Activated CD4-positive, alpha-beta T cell treated with anti-CD3 and anti-CD28 coated beads, Interleukin-2, amount 10 ng/mL, durations not matched to agents 7 days and 5 days (primary cell): Measurements from ENCODE around the gene VPS35L. TPM values are rescaled to one million over a fixed set of nuclear protein-coding genes. Genes with fewer than 3 reads are reported as not detected.
"Not testable (repeated sequence)": the region's sequence is repeated elsewhere in the genome, so short reads cannot be mapped to it uniquely, and the experiment has no call there.

Source experiments
- CTCF ChIA-PET: fragments of 350-600 bp; sonication (Branson Sonifier 250); formaldehyde crosslinking; loops from one replicate; lab custom pipeline; 2021; ENCODE audit warnings: antibody characterized with exemption; lab: Charles Lee
- POLR2A ChIA-PET: fragments of 350-600 bp; sonication (Branson Sonifier 250); formaldehyde crosslinking; loops from one replicate; lab custom pipeline; 2021; ENCODE audit warnings: antibody characterized with exemption; lab: Charles Lee
- DNase-seq: peaks from one replicate; pipeline ENCODE4 v3.0.0-alpha.2; 2020
- H3K27ac Mint-ChIP-seq: one replicate; pipeline ENCODE4 v1.8.0; 2021; ENCODE audit warnings: mild to moderate bottlenecking, moderate library complexity, mixed read lengths
- H3K27me3 Mint-ChIP-seq: one replicate; pipeline ENCODE4 v1.8.0; 2021; ENCODE audit warnings: mixed read lengths
- H3K36me3 Mint-ChIP-seq: one replicate; pipeline ENCODE4 v1.8.0; 2021; ENCODE audit warnings: low read depth, mixed read lengths
- H3K4me1 Mint-ChIP-seq: one replicate; pipeline ENCODE4 v1.8.0; 2021; ENCODE audit warnings: mixed read lengths
- H3K4me3 Mint-ChIP-seq: one replicate; pipeline ENCODE4 v1.8.0; 2021; ENCODE audit warnings: mild to moderate bottlenecking, moderate library complexity, mixed read lengths
- H3K9me3 Mint-ChIP-seq: one replicate; pipeline ENCODE4 v1.8.0; 2021; ENCODE audit warnings: mixed read lengths
- total RNA-seq, 2 experiments: library from RNA; stranded (reverse); gene quantifications; one replicate each; pipeline ENCODE4 v1.2.3, GENCODE V29; 2021

The VPS35L gene
- total RNA-seq, 2 experiments from 2014 or later, result 59.3 to 59.6 TPM

DNA sequence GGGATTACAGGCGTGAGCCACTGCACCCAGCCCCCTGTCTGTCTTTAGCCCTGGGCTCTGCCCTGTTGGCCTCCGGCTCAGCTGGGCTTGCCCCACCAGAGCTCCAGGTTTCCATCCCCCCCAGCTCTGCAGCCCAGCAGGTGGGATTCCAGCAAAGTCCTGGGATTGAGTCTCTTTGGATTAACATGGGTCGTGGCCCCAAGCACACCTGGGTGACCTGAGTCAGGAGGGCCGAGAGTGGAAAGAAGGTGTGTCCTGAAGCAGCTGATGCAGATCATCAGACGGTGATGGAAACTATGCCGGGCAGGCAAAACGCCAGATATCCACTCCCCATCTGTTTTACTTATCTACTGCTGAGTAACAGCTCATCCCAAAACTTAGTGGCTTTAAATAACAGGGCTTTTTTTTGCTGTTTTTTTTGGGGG is 90.1 kb downstream of the VPS35L start:
- H3K4me1 Mint-ChIP-seq, result peaks cover 2% of the 10 kb centered on the region
- CTCF ChIA-PET, result no interaction called here
- no peak overlapping the region for H3K27ac Mint-ChIP-seq
- POLR2A ChIA-PET, result no interaction called here
- no peaks in the 10 kb centered on the region for H3K9me3 Mint-ChIP-seq
- no peak for DNase-seq
- H3K4me3 Mint-ChIP-seq, result no peak overlapping the region
- H3K36me3 Mint-ChIP-seq, result peaks cover 4% of the 10 kb centered on the region
- H3K27me3 Mint-ChIP-seq, result no peaks in the 10 kb centered on the region

DNA sequence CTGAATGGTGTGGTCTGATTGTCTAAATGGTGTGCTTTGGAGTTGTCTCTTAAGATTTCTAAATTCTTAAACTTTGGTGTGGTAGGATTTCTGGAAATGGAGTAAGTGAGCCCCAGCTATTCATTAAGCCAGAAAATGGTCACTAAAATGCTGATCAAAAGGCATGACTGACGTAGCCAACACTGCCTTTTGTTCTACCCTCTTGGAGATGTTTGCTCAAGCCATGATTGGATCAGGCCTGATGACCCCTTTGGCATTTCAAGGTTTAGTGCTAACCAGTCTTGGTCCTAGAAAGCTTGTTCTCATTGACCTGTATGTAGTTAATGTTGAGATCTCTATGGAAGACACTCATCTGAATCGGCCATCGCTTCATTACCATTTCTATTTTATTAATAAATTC is 94.5 kb downstream of the VPS35L start:
- H3K9me3 Mint-ChIP-seq, result no peaks in the 10 kb centered on the region
- H3K36me3 Mint-ChIP-seq, result peaks cover 15% of the 10 kb centered on the region
- H3K27ac Mint-ChIP-seq, result no peak overlapping the region
- H3K4me1 Mint-ChIP-seq, result no peaks in the 10 kb centered on the region
- no peak for DNase-seq
- CTCF ChIA-PET, result no interaction called here
- POLR2A ChIA-PET, result no interaction called here
- H3K27me3 Mint-ChIP-seq, result no peaks in the 10 kb centered on the region
- H3K4me3 Mint-ChIP-seq, result no peak overlapping the region

DNA sequence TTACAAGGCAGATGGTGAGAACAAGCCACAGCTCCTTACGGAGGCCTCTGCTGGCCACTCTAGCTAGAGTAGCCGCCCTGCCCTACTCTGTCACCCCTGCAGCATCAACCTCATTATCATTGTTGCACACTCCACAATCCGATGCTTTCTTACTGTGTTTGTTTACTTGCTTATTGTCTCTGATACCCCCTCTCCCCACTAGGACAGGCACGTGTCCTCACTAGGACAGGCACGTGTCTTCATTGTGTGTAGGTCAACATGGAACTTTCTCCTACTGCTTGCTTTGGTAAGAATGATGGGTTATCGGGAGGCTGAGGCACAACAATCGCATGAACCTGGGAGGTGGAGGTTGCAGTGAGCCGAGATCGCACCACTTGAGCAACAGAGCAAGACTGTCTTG is 98.6 kb downstream of the VPS35L start:
- Mint-ChIP-seq H3K9me3 (no peaks in the 10 kb centered on the region), H3K4me1 (no peaks in the 10 kb centered on the region), H3K27ac (no peak overlapping the region), H3K36me3 (peaks cover 21% of the 10 kb centered on the region), H3K4me3 (no peak overlapping the region), H3K27me3 (no peaks in the 10 kb centered on the region)
- CTCF ChIA-PET, result no interaction called here
- no peak for DNase-seq
- POLR2A ChIA-PET, result no interaction called here

DNA sequence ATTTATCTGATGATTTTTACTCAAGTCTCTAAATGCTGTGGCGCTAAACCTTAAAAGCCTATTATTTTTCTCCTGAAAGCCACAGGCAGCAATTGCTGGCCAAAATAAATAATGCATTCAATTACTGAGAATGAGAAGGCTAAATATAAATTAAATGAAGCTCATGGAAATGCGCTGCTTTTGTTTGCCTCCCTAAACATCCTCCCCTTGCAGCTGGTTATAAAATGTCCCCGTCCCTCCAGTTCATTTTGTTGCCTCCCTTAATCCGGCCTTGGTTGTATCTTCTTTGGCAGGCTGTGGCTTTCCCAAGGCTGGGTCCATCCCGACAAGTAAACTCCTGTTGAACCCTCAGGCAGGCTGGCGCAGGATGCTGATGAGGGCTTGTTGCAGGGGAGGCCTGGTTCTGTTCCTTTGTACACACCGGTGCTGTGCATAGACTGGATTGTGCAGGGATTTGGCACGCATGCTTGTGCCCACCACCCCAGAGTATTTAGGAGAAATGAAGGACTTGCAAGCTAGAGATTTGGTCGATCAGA is 99.8 kb downstream of the VPS35L start:
- no peaks in the 10 kb centered on the region for H3K27me3 Mint-ChIP-seq
- CTCF ChIA-PET, result no interaction called here
- DNase-seq, result no peak
- H3K36me3 Mint-ChIP-seq, result peaks cover 21% of the 10 kb centered on the region
- no peaks in the 10 kb centered on the region for H3K9me3 Mint-ChIP-seq
- no peak overlapping the region for H3K27ac Mint-ChIP-seq
- no peak overlapping the region for H3K4me3 Mint-ChIP-seq
- POLR2A ChIA-PET, result no interaction called here
- no peaks in the 10 kb centered on the region for H3K4me1 Mint-ChIP-seq

DNA sequence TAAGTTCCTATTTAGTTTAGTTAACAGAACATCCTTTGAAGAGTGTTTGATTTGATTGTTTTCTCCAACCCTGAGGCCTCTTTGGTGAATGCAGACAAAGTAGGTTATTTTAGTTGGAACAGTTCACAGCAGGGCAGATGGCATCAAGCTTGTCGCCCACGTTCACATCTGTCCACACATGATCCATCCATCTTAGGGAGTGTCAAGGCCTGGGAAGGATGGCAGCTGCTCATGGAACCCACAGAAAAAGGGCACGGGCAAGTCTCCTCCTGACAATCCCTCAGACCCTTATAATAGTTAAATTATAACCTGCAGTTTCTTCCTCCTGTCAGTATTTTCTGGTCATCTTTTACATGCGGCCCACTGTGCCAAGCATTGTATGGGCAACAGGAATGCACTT is 102.3 kb downstream of the VPS35L start:
- H3K27me3 Mint-ChIP-seq, result no peaks in the 10 kb centered on the region

DNA sequence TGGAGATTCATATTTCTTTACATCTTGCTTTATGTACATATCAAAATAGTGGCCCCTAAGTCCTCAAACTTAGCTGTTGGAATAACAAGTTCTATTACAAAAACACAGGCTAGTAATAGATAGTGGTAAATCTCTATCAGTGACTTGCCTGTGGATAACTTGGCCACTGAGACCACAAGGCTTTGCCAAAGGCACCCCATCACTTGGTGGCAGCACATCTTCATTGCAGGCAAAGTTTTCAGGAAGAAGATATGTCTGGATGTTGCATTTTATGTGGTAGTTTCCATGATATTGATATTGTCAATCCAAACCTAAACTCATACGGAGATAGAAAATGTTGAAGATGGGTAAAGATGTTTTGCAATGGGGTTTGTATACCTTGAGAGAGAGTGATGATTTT is 104.1 kb downstream of the VPS35L start:
- CTCF ChIA-PET, result no interaction called here

More for the DNA sequence above, 102.3 kb downstream of the VPS35L start:
- peaks cover 29% of the 10 kb centered on the region for H3K36me3 Mint-ChIP-seq
- no peaks in the 10 kb centered on the region for H3K4me1 Mint-ChIP-seq
- ChIA-PET POLR2A (no interaction called here), CTCF (no interaction called here)
- peaks cover 2% of the 10 kb centered on the region for H3K9me3 Mint-ChIP-seq
- DNase-seq, result no peak
- no peak overlapping the region for H3K4me3 Mint-ChIP-seq
- no peak overlapping the region for H3K27ac Mint-ChIP-seq

DNA sequence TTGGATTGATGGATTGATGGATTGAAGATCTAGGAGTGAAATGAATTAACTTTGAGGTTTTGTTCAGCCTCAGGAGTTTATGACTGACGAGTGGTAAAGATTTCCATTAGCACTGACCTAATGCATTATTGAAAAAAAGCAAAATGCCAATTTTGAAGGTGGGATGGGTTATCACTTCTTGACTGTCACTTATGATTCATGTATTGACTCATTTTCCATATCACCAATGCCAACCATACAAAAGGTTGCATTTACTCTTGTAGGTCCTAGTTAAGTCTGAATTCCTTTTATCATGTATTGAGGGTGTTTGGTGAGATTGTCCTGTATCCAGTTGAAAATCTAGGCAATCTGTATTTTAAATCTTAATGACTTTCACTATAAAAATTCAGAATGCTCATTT is 104.9 kb downstream of the VPS35L start:
- H3K36me3 Mint-ChIP-seq, result peaks cover 26% of the 10 kb centered on the region
- no peaks in the 10 kb centered on the region for H3K4me1 Mint-ChIP-seq
- no peaks in the 10 kb centered on the region for H3K27me3 Mint-ChIP-seq
- peaks cover 6% of the 10 kb centered on the region for H3K9me3 Mint-ChIP-seq
- no peak for DNase-seq
- POLR2A ChIA-PET, result no interaction called here
- CTCF ChIA-PET, result interaction anchor here (1.2 kb wide), 1 partner anchor 12 kb away, joined by 3 read pairs; no protein-coding TSS in a partner anchor
- no peak overlapping the region for H3K4me3 Mint-ChIP-seq
- no peak overlapping the region for H3K27ac Mint-ChIP-seq

More for the DNA sequence above, 104.1 kb downstream of the VPS35L start:
- POLR2A ChIA-PET, result no interaction called here
- peaks cover 2% of the 10 kb centered on the region for H3K9me3 Mint-ChIP-seq
- no peak overlapping the region for H3K27ac Mint-ChIP-seq
- H3K27me3 Mint-ChIP-seq, result no peaks in the 10 kb centered on the region
- H3K4me3 Mint-ChIP-seq, result no peak overlapping the region
- peaks cover 22% of the 10 kb centered on the region for H3K36me3 Mint-ChIP-seq
- no peak for DNase-seq
- H3K4me1 Mint-ChIP-seq, result no peaks in the 10 kb centered on the region

DNA sequence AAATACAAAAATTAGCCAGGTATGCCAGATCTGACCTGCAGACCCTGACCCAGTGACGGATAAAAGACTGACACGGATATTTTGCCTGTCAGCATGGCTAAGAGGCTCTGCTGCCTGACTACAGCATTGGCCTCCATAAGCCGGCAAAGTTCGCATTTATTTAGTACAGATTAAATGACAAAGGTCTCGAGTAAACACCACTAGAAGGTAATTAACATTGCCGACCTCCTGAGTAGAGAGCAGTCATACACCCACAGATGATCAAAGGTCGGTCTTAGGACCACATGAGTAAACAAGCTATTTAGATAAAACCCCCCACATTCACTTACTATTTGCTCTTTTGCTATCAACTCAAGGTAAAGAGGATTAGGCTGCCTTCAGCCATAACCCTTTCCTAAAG is 106.8 kb downstream of the VPS35L start:
- Mint-ChIP-seq H3K36me3 (peaks cover 23% of the 10 kb centered on the region), H3K9me3 (peaks cover 9% of the 10 kb centered on the region), H3K4me1 (no peaks in the 10 kb centered on the region), H3K4me3 (no peak overlapping the region), H3K27ac (no peak overlapping the region), H3K27me3 (no peaks in the 10 kb centered on the region)
- no peak for DNase-seq
- ChIA-PET POLR2A (no interaction called here), CTCF (no interaction called here)

DNA sequence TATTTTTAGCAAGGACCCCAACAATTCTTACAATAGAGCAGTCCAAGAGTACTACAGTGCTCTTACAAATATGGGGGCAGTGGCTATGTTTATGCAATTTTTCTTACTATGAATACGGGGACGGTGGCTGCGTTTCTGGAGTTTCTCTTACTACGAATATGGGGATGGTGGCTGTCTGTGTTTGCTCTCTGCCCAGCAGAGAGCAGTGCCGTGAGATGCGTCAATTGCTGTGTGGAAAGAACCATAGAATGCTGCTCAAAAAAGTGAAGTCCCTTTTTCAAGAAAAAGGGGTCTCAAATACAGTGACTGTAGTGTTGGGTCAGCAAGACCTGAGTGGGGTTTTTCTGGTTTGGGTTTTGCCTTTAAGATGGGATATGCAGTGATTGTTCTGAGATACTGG is 108.7 kb downstream of the VPS35L start:
- H3K27ac Mint-ChIP-seq, result no peak overlapping the region
- no peaks in the 10 kb centered on the region for H3K27me3 Mint-ChIP-seq
- H3K36me3 Mint-ChIP-seq, result peaks cover 21% of the 10 kb centered on the region
- H3K9me3 Mint-ChIP-seq, result peaks cover 9% of the 10 kb centered on the region
- no peak for DNase-seq
- H3K4me3 Mint-ChIP-seq, result no peak overlapping the region
- H3K4me1 Mint-ChIP-seq, result no peaks in the 10 kb centered on the region
- CTCF ChIA-PET, result interaction anchor here (0.6 kb wide), 1 partner anchor 97 kb away, joined by 5 read pairs; no protein-coding TSS in a partner anchor
- POLR2A ChIA-PET, result no interaction called here

DNA sequence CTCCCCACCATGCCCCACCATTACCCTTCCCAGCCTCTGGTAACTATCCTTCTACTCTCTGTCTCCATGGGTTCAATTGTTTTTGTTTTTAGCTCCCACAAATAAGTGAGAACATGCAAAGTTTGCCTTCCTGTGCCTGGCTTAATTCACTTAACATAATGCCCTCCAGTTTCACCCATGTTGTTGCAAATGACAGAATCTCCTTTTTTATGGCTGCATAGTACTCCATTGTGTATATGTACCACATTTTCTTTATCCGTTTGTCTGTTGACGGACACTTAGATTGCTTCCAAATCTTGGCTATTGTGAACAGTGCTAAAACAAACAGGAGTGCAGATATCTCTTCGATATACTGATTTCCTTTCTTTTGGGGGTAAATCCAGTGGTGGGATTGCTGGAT is 109.8 kb downstream of the VPS35L start:
- H3K4me3 Mint-ChIP-seq, H3K27ac Mint-ChIP-seq, H3K27me3 Mint-ChIP-seq, H3K9me3 Mint-ChIP-seq, POLR2A ChIA-PET, DNase-seq, H3K4me1 Mint-ChIP-seq: not testable (repeated sequence)
- CTCF ChIA-PET, result interaction anchor here (1.1 kb wide), 1 partner anchor 23 kb away, joined by 4 read pairs; no protein-coding TSS in a partner anchor
- H3K36me3 Mint-ChIP-seq, result peaks cover 22% of the 10 kb centered on the region

DNA sequence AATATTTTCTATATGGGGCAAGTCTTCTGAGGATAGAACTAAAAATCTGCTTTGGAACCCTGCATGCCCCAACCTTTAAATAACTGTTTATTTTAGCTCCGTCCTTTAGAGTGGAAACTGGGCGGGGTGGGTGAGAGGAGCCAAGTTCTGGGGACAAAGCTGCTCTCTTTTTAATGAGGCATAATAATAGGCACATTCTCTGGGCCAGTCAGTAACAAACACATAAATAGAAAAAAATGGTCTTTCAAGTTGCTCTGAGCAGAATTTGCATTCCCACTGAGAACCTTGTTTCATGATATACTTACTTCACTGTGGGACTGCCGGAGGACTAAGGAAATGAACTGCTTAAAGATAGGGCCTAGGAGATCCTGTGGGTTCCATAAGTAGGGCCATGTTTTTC is 111.0 kb downstream of the VPS35L start:
- no peak overlapping the region for H3K27ac Mint-ChIP-seq
- H3K4me1 Mint-ChIP-seq, result no peaks in the 10 kb centered on the region
- H3K4me3 Mint-ChIP-seq, result no peak overlapping the region
- H3K9me3 Mint-ChIP-seq, result peaks cover 8% of the 10 kb centered on the region
- DNase-seq, result no peak
- H3K36me3 Mint-ChIP-seq, result peaks cover 18% of the 10 kb centered on the region
- ChIA-PET POLR2A (no interaction called here), CTCF (interaction anchor here (0.6 to 1.1 kb wide), 2 partner anchors 21 to 53 kb away, joined by 3 to 4 read pairs; no protein-coding TSS in a partner anchor)
- no peaks in the 10 kb centered on the region for H3K27me3 Mint-ChIP-seq

DNA sequence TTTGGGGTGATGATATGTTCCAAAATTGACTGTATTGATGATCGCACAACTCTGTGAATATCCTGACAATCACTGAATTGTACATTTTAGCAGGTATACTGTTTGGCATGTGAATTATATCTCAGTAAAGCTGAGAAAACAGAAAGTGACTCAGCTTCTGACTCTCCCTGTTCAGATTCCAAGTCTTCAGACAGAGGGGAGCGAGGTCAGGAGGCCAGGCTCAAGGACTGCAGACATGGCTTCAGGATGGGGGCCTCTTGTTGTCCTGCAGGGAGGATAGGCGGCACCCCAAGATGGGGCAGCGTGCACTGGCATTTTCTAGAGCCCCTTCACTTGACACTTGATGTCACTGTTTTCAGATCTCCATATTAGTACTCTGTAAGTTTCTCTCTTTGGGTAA is 116.9 kb downstream of the VPS35L start:
- Mint-ChIP-seq H3K27ac (no peak overlapping the region), H3K27me3 (no peaks in the 10 kb centered on the region), H3K36me3 (peaks cover 12% of the 10 kb centered on the region), H3K9me3 (no peaks in the 10 kb centered on the region), H3K4me3 (no peak overlapping the region), H3K4me1 (no peaks in the 10 kb centered on the region)
- POLR2A ChIA-PET, result no interaction called here
- CTCF ChIA-PET, result interaction anchor here (0.9 to 1.1 kb wide), 2 partner anchors 12 to 47 kb away, joined by 3 to 5 read pairs; no protein-coding TSS in a partner anchor
- no peak for DNase-seq

DNA sequence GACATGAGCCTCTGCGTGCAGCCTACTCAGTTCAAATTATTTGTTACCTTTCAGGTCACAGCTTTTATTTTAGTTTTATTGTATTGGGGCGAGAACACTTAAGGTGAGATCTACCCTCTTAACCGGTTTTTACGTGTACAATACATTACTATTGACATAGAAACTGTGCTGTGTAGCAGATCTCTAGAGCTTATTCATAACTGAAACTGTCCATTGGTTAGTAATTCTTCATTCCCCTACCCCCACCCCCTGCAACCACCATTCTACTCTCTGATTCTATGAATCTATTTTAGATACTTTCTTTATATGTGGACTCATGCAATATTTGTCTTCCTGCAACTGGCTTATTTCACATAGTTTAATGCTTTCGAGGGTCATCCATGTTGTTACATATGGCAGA is 119.0 kb downstream of the VPS35L start:
- Mint-ChIP-seq H3K36me3 (peaks cover 10% of the 10 kb centered on the region), H3K4me3 (no peak overlapping the region), H3K27ac (no peak overlapping the region), H3K9me3 (no peaks in the 10 kb centered on the region), H3K27me3 (no peaks in the 10 kb centered on the region), H3K4me1 (no peaks in the 10 kb centered on the region)
- POLR2A ChIA-PET, result no interaction called here
- DNase-seq, result no peak
- CTCF ChIA-PET, result no interaction called here

DNA sequence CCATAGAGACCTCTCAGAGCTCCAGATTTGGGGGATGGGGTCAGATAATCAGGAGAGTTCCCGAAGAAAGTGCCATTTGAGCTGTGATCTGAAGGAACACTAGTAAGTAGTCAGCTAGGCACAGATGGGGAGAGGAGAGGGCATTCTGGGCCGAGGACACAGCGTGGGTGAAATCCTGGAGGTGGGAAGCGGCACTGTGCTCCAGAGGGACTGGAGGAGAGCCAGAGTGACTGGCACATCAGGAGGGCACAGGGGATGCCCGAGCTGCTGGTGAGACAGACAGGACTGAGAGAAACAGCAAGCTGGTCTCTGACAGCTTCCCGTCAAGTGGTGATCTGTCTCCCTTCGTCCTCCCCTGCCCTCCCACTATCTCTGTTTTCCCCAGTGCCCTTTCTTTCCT is 121.9 kb downstream of the VPS35L start:
- ChIA-PET POLR2A (no interaction called here), CTCF (interaction anchor here (0.6 to 1.0 kb wide), 2 partner anchors 10 to 17 kb away, joined by 3 to 4 read pairs; no protein-coding TSS in a partner anchor)
- Mint-ChIP-seq H3K4me1 (no peaks in the 10 kb centered on the region), H3K27me3 (no peaks in the 10 kb centered on the region), H3K27ac (no peak overlapping the region), H3K4me3 (no peak overlapping the region), H3K9me3 (no peaks in the 10 kb centered on the region), H3K36me3 (peaks cover 15% of the 10 kb centered on the region)
- no peak for DNase-seq
